T-cell (primary cell): ENCODE data around the gene MAP4. TPM values are rescaled to one million over a fixed set of nuclear protein-coding genes. Genes with fewer than 3 reads are reported as not detected.

ENCODE experiments used
- ATAC-seq, 4 experiments: fragments of 200-7000 bp in 3 of 4; fragments of 150-1000 bp in 1 of 4; cut with Tn5 transposase; replicated peaks in 1 of 4; 1 replicate in 3 of 4; 2 replicates in 1 of 4; pipeline ENCODE4 v1.10.0; 2021; ENCODE audit warnings: moderate library complexity in 3 of 4, mild to moderate bottlenecking in 2 of 4, moderate number of reproducible peaks in 1 of 4
- CTCF ChIA-PET, 2 donors: fragments of 300-600 bp; sonication (Branson Sonifier 250); formaldehyde crosslinking; loops; one replicate each; lab custom pipeline; 2022; ENCODE audit warnings: antibody characterized with exemption in 2 of 2; lab: Charles Lee
- POLR2A ChIA-PET, 2 donors: fragments of 300-600 bp; sonication (Branson Sonifier 250); formaldehyde crosslinking; loops; one replicate each; lab custom pipeline; 2022; ENCODE audit warnings: antibody characterized with exemption in 2 of 2; lab: Charles Lee
- DNase-seq, 35 experiments: peaks; one replicate each; pipeline versions ENCODE4 v3.0.0 to v3.0.0-alpha.2; 2013 to 2023
- H3K27ac ChIP-seq: one replicate; pipeline ENCODE4 v1.5.1; 2013; ENCODE audit warnings: low read length
- H3K27me3 ChIP-seq, 2 experiments: replicated peaks in 1 of 2; 1 replicate in 1 of 2; 2 replicates in 1 of 2; pipeline versions ENCODE4 v1.6.1 to v1.7.0; 2013; ENCODE audit warnings: low read length in 1 of 2, mixed read lengths in 1 of 2; ENCODE audit not compliant: control insufficient read depth in 2 of 2, insufficient read depth in 2 of 2; ENCODE audit errors: extremely low read depth in 1 of 2
- H3K36me3 ChIP-seq, 2 donors: 1 replicate in 1 of 2; 2 replicates in 1 of 2; pipeline versions ENCODE4 v1.6.1 to v1.7.0; 2013; ENCODE audit warnings: low read length in 1 of 2; ENCODE audit not compliant: control insufficient read depth in 2 of 2, insufficient read depth in 1 of 2; ENCODE audit errors: extremely low read depth in 1 of 2
- H3K4me1 ChIP-seq, 2 experiments: 1 replicate in 1 of 2; 2 replicates in 1 of 2; pipeline versions ENCODE4 v1.6.1 to v1.7.0; 2013; ENCODE audit warnings: low read length in 2 of 2, mixed read lengths in 1 of 2; ENCODE audit not compliant: insufficient read depth in 2 of 2, control insufficient read depth in 1 of 2; ENCODE audit errors: extremely low read depth in 1 of 2
- H3K4me3 ChIP-seq, 2 donors: 1 replicate in 1 of 2; 2 replicates in 1 of 2; pipeline versions ENCODE4 v1.5.1 to v1.7.0; 2013; ENCODE audit warnings: mild to moderate bottlenecking in 2 of 2, low read length in 1 of 2, moderate library complexity in 1 of 2; ENCODE audit not compliant: control insufficient read depth in 1 of 2; ENCODE audit errors: extremely low read depth in 1 of 2
- H3K9me3 ChIP-seq: 2 replicates; pipeline ENCODE4 v1.7.0; 2013
- H3K27ac Mint-ChIP-seq, 2 donors: one replicate each; pipeline ENCODE4 v1.8.0; 2020 to 2021; ENCODE audit warnings: mild to moderate bottlenecking in 2 of 2, mixed read lengths in 2 of 2
- H3K27me3 Mint-ChIP-seq, 2 donors: one replicate each; pipeline ENCODE4 v1.8.0; 2021 to 2022; ENCODE audit warnings: mixed read lengths in 2 of 2
- H3K36me3 Mint-ChIP-seq: one replicate; pipeline ENCODE4 v1.8.0; 2021; ENCODE audit warnings: mixed read lengths
- H3K4me1 Mint-ChIP-seq, 3 donors: one replicate each; pipeline ENCODE4 v1.8.0; 2020 to 2022; ENCODE audit warnings: mixed read lengths in 3 of 3, mild to moderate bottlenecking in 1 of 3
- H3K4me3 Mint-ChIP-seq, 3 donors: one replicate each; pipeline ENCODE4 v1.8.0; 2020 to 2022; ENCODE audit warnings: mild to moderate bottlenecking in 3 of 3, mixed read lengths in 3 of 3, moderate library complexity in 3 of 3
- H3K9me3 Mint-ChIP-seq, 3 donors: one replicate each; pipeline ENCODE4 v1.8.0; 2020 to 2022; ENCODE audit warnings: mixed read lengths in 3 of 3
- WGBS: methylation state at CpG from one replicate; pipeline ENCODE4 v1.1.5; 2013; ENCODE audit warnings: missing lambda C conversion rate; ENCODE audit not compliant: insufficient coverage; 5-methylcytosine and 5-hydroxymethylcytosine counted together
- total RNA-seq, 35 experiments: library from RNA in 6 of 35; stranded (reverse) in 6 of 35; fragments of 120-200 nt in 1 of 35; gene quantifications; one replicate each; pipeline versions ENCODE4 v1.2.1 to v1.2.4 and lab custom pipeline; 2013 to 2026

The MAP4 gene
- total RNA-seq, 5 donors from 2014 or later (not counting 1 experiment from before 2014, with no cell fraction given): 60.7 to 85.1 (median 76.7) TPM

DNA sequence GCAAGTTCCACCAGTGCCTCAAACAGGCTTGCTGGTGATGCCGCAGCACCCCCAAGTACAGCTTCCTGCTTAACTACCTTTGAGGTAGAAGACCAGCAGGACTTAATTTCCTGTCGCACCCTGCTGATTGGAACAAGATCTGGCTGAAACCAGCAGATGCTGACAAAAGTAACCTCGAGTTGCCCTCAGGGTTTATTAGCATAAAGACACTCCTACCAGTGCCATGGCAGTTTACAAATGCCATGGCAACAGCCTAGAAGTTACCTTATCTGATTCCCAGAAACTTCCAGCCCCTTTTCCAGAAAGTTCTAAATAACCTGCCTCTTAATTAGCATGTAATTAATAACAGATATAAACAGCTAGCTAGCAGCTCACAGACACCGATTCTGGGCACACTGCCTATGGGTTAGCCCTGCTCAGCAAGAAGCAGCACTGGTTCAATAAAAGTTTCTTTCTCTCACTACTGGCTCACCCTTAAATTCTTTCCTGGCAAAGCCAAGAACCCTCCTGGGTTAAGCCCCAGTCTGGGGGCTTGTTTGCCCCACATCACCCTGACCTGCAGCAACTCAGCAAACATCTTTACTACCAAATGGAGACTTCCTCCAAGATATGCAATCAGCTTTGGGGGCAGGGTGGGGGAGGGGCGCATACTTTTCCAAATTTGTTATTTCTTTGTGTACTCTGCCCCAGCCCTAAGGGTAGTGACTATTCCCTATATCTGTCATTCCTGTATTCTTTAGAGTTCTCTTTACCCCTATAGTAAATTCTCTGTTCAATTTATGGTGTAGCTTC, 54.2 kb downstream of the MAP4 start:
- peak overlapping the region in 1 of 3 donors; percentile 64 for H3K4me3 Mint-ChIP-seq
- peak in 33 of 35 experiments; percentile 1 to 50 (median 18) for DNase-seq
- CTCF ChIA-PET: no interaction called here

DNA sequence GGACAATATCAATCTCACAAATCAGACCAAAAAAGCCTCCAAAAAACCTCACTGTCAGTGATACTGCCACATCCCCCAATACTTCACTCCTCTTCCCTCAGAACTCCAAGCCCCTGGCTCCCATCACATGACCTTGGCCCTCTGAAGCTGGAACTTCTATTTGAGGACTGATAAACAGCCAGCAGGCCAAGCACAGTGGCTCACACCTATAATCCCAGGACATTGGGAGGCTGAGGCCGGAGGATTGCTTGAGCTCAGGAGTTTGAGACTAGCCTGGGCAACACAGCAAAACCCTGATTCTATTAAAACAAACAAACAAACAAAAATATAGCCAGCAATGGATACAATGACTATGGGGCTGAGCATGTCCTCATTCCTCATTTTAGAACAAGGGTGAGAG, 55.2 kb downstream of the MAP4 start:
- Mint-ChIP-seq H3K4me1 (peaks cover 26 to 39% (median 38%) of the 10 kb centered on the region in 3 donors), H3K27ac (peak overlapping the region in 1 of 2 donors; percentile 42), H3K27me3 (no peaks in the 10 kb centered on the region), H3K4me3 (no peak overlapping the region), H3K9me3 (no peaks in the 10 kb centered on the region), H3K36me3 (peaks cover 2% of the 10 kb centered on the region)
- WGBS: no CpG with 5 or more reads among the region's 1 CpG
- POLR2A ChIA-PET: interaction anchor here in 1 of 2 donors (0.6 kb wide), 1 partner anchor 276 kb away, joined by 4 read pairs; no protein-coding TSS in a partner anchor
- ATAC-seq (no peak), DNase-seq (no peak)
- Histone ChIP-seq H3K4me1 (peaks cover 5 to 13% of the 10 kb centered on the region in 2 experiments), H3K27ac (no peak overlapping the region), H3K36me3 (no peaks in the 10 kb centered on the region), H3K4me3 (no peak overlapping the region), H3K9me3 (no peaks in the 10 kb centered on the region), H3K27me3 (no peaks in the 10 kb centered on the region)
- CTCF ChIA-PET: no interaction called here

More for the DNA sequence above, 54.2 kb downstream of the MAP4 start:
- Mint-ChIP-seq H3K27me3 (no peaks in the 10 kb centered on the region), H3K36me3 (peaks cover 2% of the 10 kb centered on the region), H3K9me3 (no peaks in the 10 kb centered on the region), H3K27ac (peak overlapping the region; percentile 69 to 81), H3K4me1 (peaks cover 26 to 39% (median 38%) of the 10 kb centered on the region in 3 donors)
- H3K9me3 ChIP-seq: no peaks in the 10 kb centered on the region
- POLR2A ChIA-PET: interaction anchor here in 1 of 2 donors (0.6 kb wide), 1 partner anchor 100 kb away, joined by 7 read pairs; no protein-coding TSS in a partner anchor
- H3K4me3 ChIP-seq: no peak overlapping the region
- no peaks in the 10 kb centered on the region for H3K36me3 ChIP-seq
- peak; percentile 70 to 89 (median 84) for ATAC-seq
- no peak overlapping the region for H3K27ac ChIP-seq
- H3K4me1 ChIP-seq: peaks cover 5 to 13% of the 10 kb centered on the region in 2 experiments
- WGBS: 31% methylated on average over 4 of the region's 5 CpGs
- H3K27me3 ChIP-seq: no peaks in the 10 kb centered on the region

DNA sequence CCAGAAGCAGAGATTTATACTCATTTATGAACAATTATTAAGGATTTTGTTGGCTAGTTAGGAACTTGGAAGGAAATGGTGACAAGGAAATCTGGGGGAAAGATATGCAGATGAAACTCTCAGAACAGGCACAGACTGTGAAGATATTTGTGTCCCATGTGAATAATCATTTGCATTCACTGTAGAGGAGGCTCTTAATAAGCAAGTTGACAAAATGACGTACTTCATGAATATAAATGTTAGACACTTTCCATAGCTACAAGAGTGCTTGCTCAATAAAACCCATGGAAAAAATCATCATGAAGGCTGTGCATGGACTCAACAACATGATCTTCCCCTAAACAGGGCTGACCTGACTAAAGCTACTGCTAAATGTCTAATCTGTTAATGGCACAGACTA, 59.7 kb downstream of the MAP4 start:
- Histone ChIP-seq H3K9me3 (no peaks in the 10 kb centered on the region), H3K36me3 (no peaks in the 10 kb centered on the region), H3K27me3 (no peaks in the 10 kb centered on the region), H3K4me3 (no peak overlapping the region), H3K4me1 (peaks cover 2 to 5% of the 10 kb centered on the region in 2 experiments), H3K27ac (no peak overlapping the region)
- CTCF ChIA-PET: no interaction called here
- DNase-seq (no peak), ATAC-seq (no peak)
- WGBS: no CpG with 5 or more reads among the region's 1 CpG
- H3K4me1 Mint-ChIP-seq: peaks cover 8 to 14% (median 12%) of the 10 kb centered on the region in 3 donors
- POLR2A ChIA-PET: no interaction called here
- no peak overlapping the region for H3K4me3 Mint-ChIP-seq
- H3K9me3 Mint-ChIP-seq: no peaks in the 10 kb centered on the region
- H3K27me3 Mint-ChIP-seq: no peaks in the 10 kb centered on the region
- H3K27ac Mint-ChIP-seq: no peak overlapping the region
- H3K36me3 Mint-ChIP-seq: peaks cover 2% of the 10 kb centered on the region

DNA sequence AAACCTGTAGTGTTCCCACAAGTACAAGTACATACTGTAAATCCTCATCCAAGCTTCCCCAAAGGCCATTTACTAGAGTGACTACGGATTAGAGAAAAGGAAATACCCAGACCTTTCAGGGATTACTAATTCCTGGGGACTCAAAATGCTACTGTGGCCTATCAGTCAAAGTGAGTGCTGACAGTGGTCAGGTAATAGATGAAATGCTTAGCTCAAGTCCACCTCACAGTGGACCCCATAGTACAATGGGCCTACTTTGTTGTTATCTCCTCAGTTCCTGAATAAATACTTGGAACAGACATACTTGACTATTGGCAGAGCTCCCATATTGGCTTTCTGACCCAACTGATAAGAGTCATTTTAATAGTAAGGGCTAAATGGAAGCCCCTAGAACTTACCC, 61.6 kb downstream of the MAP4 start:
- H3K36me3 ChIP-seq: no peaks in the 10 kb centered on the region
- H3K4me3 Mint-ChIP-seq: no peak overlapping the region
- no peak overlapping the region for H3K27ac ChIP-seq
- WGBS: no CpG with 5 or more reads among the region's 1 CpG
- H3K4me1 ChIP-seq: no peaks in the 10 kb centered on the region
- H3K27ac Mint-ChIP-seq: no peak overlapping the region
- no peaks in the 10 kb centered on the region for H3K9me3 Mint-ChIP-seq
- peaks cover 3% of the 10 kb centered on the region for H3K36me3 Mint-ChIP-seq
- ATAC-seq (no peak), DNase-seq (no peak)
- no peaks in the 10 kb centered on the region for H3K27me3 Mint-ChIP-seq
- no peaks in the 10 kb centered on the region for H3K27me3 ChIP-seq
- POLR2A ChIA-PET: interaction anchor here in 1 of 2 donors (0.6 kb wide), 1 partner anchor 17 kb away, joined by 3 read pairs; no protein-coding TSS in a partner anchor
- CTCF ChIA-PET: interaction anchor here in 1 of 2 donors (1.0 kb wide), 1 partner anchor 31 kb away, joined by 3 read pairs; no protein-coding TSS in a partner anchor
- H3K9me3 ChIP-seq: no peaks in the 10 kb centered on the region
- no peak overlapping the region for H3K4me3 ChIP-seq
- H3K4me1 Mint-ChIP-seq: no peaks in the 10 kb centered on the region

DNA sequence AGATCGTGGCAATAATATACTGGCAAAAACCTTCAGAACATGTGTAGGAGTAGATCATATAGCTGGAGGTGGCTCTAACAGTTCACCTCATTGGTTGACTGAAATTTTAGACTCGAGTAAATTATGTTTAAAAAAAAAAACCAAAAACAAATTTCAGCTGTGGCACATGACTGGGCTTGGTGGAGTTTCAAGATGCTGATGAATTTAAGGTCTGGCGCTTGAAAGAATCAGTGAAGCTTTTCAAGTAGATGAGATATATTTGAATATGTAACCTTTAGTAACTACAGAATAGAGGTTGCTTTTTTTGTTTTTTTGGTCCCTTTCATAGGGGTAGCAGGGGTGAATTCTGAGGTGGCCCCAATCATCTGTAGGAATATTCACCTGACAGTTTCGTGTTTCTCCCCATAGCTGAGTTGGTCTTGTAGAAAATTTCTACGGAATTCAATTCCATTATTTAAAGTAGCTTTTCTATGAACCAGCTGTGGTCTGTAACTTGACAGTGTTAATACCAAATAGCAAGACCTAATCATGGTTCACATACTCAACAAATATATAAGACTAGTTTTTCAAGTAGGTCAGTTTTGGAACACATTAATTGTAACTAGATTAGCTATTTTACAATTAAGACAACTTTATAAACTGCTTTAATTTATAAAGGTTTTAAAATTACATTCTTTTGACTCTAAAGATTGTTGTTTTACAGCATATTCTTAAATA, 65.6 kb downstream of the MAP4 start:
- no peak for DNase-seq

DNA sequence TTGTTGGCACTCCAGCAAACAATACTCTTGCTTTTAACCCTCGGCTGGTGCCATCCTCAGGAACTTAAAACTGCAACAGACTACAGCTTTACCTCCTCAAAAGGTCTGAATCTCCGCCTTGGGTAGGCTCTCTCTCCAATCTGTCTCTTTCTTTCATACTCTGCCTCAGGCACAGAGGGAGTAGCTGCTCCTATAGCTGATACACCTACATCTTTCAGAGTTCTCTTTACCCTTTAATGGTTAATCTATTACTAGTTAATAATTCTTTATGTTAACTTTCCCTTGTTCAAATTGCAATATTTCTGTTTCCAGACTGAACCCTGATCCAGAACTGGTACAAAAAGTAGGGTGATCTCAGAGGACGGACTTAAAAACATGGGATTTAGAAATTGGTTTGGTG, 66.2 kb downstream of the MAP4 start:
- H3K27me3 ChIP-seq: no peaks in the 10 kb centered on the region
- WGBS: 100% methylated on average over 2 of the region's 3 CpGs

More for the DNA sequence above, 65.6 kb downstream of the MAP4 start:
- Histone ChIP-seq H3K27ac (no peak overlapping the region), H3K4me3 (no peak overlapping the region), H3K4me1 (no peaks in the 10 kb centered on the region), H3K9me3 (no peaks in the 10 kb centered on the region), H3K36me3 (no peaks in the 10 kb centered on the region), H3K27me3 (no peaks in the 10 kb centered on the region)
- H3K4me1 Mint-ChIP-seq: no peaks in the 10 kb centered on the region
- H3K36me3 Mint-ChIP-seq: peaks cover 3% of the 10 kb centered on the region
- CTCF ChIA-PET: no interaction called here
- H3K9me3 Mint-ChIP-seq: no peaks in the 10 kb centered on the region
- H3K27me3 Mint-ChIP-seq: no peaks in the 10 kb centered on the region
- POLR2A ChIA-PET: no interaction called here
- H3K27ac Mint-ChIP-seq: no peak overlapping the region
- H3K4me3 Mint-ChIP-seq: no peak overlapping the region
- ATAC-seq: no peak
- WGBS: 100% methylated on average over 1 of the region's 5 CpGs

More for the DNA sequence above, 66.2 kb downstream of the MAP4 start:
- peaks cover 3% of the 10 kb centered on the region for H3K36me3 Mint-ChIP-seq
- no peaks in the 10 kb centered on the region for H3K27me3 Mint-ChIP-seq
- no peak overlapping the region for H3K4me3 ChIP-seq
- no peaks in the 10 kb centered on the region for H3K4me1 Mint-ChIP-seq
- DNase-seq (no peak), ATAC-seq (no peak)
- H3K27ac ChIP-seq: no peak overlapping the region
- H3K4me1 ChIP-seq: no peaks in the 10 kb centered on the region
- CTCF ChIA-PET: no interaction called here
- no peaks in the 10 kb centered on the region for H3K36me3 ChIP-seq
- no peaks in the 10 kb centered on the region for H3K9me3 Mint-ChIP-seq
- H3K4me3 Mint-ChIP-seq: no peak overlapping the region
- H3K9me3 ChIP-seq: no peaks in the 10 kb centered on the region
- no peak overlapping the region for H3K27ac Mint-ChIP-seq
- POLR2A ChIA-PET: interaction anchor here in 1 of 2 donors (0.6 kb wide), 1 partner anchor 105 kb away, joined by 4 read pairs; no protein-coding TSS in a partner anchor
